ENCODE measurements around the gene FOXN1.

The FOXN1 gene

GRCh38 chr17:28493460-28493859, 12.7 kb upstream of the FOXN1 start:
- Histone ChIP-seq H3K27me3 (ENCODE audit: insufficient read depth, poor library complexity, severe bottlenecking) (no peaks in the 10 kb centered on the region), H3K4me1 (ENCODE audit: insufficient read depth, poor library complexity, severe bottlenecking) (no peaks in the 10 kb centered on the region), H3K36me3 (ENCODE audit: low read depth) (no peaks in the 10 kb centered on the region), H3K9me3 (ENCODE audit: severe bottlenecking) (no peaks in the 10 kb centered on the region), H3K4me3 (ENCODE audit: severe bottlenecking) (no peak overlapping the region), H3K27ac (ENCODE audit: poor library complexity, severe bottlenecking) (no peak overlapping the region)
- no peak for TF ChIP-seq CTCF (IDR thresholded peaks at IDR 0.05; ENCODE audit: poor library complexity, severe bottlenecking)
- ATAC-seq (ENCODE audit: low read depth) (no peak), DNase-seq (ENCODE audit: low spot score) (no peak)

- peak; percentile 70 for ATAC-seq (ENCODE audit: low read depth)
- H3K36me3 ChIP-seq (ENCODE audit: low read depth), result no peaks in the 10 kb centered on the region
Observed at GRCh38 chr17:28494445-28495188, 11.5 kb upstream of the FOXN1 start.

GRCh38 chr17:28495635-28496034, 10.5 kb upstream of the FOXN1 start:
- DNase-seq (ENCODE audit: low spot score) (no peak), ATAC-seq (ENCODE audit: low read depth) (no peak)
- H3K4me3 ChIP-seq (ENCODE audit: severe bottlenecking), result no peak overlapping the region
- no peaks in the 10 kb centered on the region for H3K9me3 ChIP-seq (ENCODE audit: severe bottlenecking)
- no peaks in the 10 kb centered on the region for H3K36me3 ChIP-seq (ENCODE audit: low read depth)
- no peak overlapping the region for H3K27ac ChIP-seq (ENCODE audit: poor library complexity, severe bottlenecking)
- no peaks in the 10 kb centered on the region for H3K4me1 ChIP-seq (ENCODE audit: insufficient read depth, poor library complexity, severe bottlenecking)
- no peaks in the 10 kb centered on the region for H3K27me3 ChIP-seq (ENCODE audit: insufficient read depth, poor library complexity, severe bottlenecking)
- TF ChIP-seq CTCF (IDR thresholded peaks at IDR 0.05; ENCODE audit: poor library complexity, severe bottlenecking), result no peak

More at GRCh38 chr17:28494445-28495188, 11.5 kb upstream of the FOXN1 start:
- Histone ChIP-seq H3K4me1 (ENCODE audit: insufficient read depth, poor library complexity, severe bottlenecking) (no peaks in the 10 kb centered on the region), H3K27ac (ENCODE audit: poor library complexity, severe bottlenecking) (no peak overlapping the region), H3K4me3 (ENCODE audit: severe bottlenecking) (no peak overlapping the region), H3K27me3 (ENCODE audit: insufficient read depth, poor library complexity, severe bottlenecking) (no peaks in the 10 kb centered on the region), H3K9me3 (ENCODE audit: severe bottlenecking) (no peaks in the 10 kb centered on the region)
- DNase-seq (ENCODE audit: low spot score), result peak; percentile 70
- TF ChIP-seq CTCF (IDR thresholded peaks at IDR 0.05; ENCODE audit: poor library complexity, severe bottlenecking), result peak; percentile 89

GRCh38 chr17:28497931-28498330, 8.2 kb upstream of the FOXN1 start:
- ATAC-seq (ENCODE audit: low read depth), result no peak

More at GRCh38 chr17:28497931-28498330, 8.2 kb upstream of the FOXN1 start:
- TF ChIP-seq CTCF (IDR thresholded peaks at IDR 0.05; ENCODE audit: poor library complexity, severe bottlenecking), result no peak
- Histone ChIP-seq H3K27me3 (ENCODE audit: insufficient read depth, poor library complexity, severe bottlenecking) (no peaks in the 10 kb centered on the region), H3K27ac (ENCODE audit: poor library complexity, severe bottlenecking) (no peak overlapping the region), H3K4me3 (ENCODE audit: severe bottlenecking) (no peak overlapping the region), H3K36me3 (ENCODE audit: low read depth) (no peaks in the 10 kb centered on the region), H3K4me1 (ENCODE audit: insufficient read depth, poor library complexity, severe bottlenecking) (no peaks in the 10 kb centered on the region), H3K9me3 (ENCODE audit: severe bottlenecking) (no peaks in the 10 kb centered on the region)
- DNase-seq (ENCODE audit: low spot score), result peak; percentile 50

Measured in RWPE2 (cell line).